GM10847 (cell line): ENCODE data around the gene SYAP1.

Experiments used
- POLR2A ChIP-seq: IDR thresholded peaks from 2 replicates; pipeline ENCODE4 v1.6.1; 2011; ENCODE audit not compliant: insufficient read length; ENCODE audit errors: extremely low read depth

Gene SYAP1

DNA sequence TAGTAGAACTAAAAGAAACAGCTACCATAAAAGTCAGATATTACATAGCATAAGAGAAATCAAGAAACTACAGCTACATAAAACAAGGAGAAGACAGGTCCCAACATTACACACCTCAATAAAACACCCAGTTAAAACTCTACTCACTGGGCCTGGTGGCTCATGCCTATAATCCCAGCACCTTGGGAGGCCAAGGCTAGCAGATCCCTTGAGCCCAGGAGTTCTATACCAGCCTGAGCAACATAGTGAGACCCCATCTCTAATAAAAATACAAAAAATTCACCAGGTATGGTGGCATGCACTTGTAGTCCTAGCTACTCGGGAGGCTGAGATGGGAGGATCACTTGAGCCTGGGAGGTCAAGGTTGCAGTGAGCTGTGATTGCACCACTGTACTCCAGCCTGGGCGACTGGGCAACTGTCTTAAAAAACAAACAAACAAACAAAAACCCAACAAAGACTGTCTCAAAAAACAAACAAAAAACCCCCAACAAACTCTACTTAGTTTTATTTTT is 51.6 kb downstream of the SYAP1 start:
- no peak for TF ChIP-seq POLR2A

DNA sequence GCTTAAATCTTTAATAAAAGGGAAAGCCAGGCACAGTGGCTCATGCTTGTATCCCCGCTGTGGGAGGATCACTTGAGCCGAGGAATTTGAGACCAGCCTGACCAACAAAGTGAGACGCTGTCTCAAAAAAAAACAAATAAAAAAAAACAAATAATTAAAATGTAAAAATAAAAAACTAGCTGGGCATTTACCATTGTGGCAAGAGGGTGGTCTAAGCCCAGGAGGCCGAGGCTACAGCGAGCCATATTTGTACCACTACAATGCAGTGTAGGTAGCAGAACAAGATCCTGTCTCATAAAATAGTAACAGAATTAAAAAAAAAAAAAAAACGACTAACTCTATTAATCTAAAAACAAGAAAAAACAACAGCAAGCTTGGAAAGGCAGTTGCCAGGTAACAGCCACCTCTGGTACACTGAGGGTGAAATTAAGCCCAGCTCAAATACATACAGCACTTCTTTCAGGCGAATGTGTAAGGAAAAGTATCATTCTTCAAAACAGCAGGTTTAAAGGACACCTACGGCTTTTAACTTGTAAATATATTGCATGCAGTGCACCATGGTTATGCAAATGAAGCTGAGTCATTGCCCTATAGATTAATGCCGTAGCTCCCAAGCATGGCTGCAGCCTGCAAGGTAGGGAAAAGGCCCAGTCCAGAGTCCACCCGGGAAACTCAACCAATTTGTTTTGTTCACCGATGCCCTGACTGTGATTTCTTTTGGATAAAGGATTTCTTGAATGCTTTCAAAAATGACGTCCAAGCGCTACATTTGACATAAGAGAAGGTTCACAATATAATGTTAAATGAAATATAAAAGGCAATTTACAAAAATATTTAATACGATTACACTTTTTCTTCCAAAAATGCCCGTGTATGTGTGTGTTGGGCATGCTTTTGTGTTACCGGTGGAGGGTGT is 52.3 kb downstream of the SYAP1 start:
- TF ChIP-seq POLR2A: no peak

GRCh38 chrX:16772460-16772859 is 53.0 kb downstream of the SYAP1 start:
- TF ChIP-seq POLR2A: no peak

- no peak for TF ChIP-seq POLR2A
Observed at GRCh38 chrX:16774746-16775145, 55.3 kb downstream of the SYAP1 start.

DNA sequence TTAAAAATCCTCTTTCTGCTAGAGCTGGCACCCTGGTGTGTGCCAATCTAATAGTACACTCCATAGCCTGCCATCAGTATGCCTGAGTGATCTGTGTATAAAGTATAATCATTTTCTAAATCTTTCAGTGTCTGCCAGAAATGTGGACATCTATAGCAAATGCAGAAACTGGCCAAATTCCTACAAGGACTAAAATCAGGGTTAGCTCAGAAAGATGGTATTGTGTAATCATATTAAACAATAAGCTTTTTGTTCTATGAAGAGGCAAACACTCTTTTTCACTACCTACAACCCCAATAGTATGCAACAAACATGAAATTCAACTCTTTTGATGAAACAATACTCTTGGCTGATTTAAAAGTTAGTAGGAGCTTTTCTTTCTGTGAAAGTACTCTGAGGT is 59.1 kb downstream of the SYAP1 start:
- TF ChIP-seq POLR2A: no peak

GRCh38 chrX:16778993-16779392 is 59.6 kb downstream of the SYAP1 start:
- TF ChIP-seq POLR2A: no peak

GRCh38 chrX:16783452-16783851 is 64.0 kb downstream of the SYAP1 start:
- no peak for TF ChIP-seq POLR2A

DNA sequence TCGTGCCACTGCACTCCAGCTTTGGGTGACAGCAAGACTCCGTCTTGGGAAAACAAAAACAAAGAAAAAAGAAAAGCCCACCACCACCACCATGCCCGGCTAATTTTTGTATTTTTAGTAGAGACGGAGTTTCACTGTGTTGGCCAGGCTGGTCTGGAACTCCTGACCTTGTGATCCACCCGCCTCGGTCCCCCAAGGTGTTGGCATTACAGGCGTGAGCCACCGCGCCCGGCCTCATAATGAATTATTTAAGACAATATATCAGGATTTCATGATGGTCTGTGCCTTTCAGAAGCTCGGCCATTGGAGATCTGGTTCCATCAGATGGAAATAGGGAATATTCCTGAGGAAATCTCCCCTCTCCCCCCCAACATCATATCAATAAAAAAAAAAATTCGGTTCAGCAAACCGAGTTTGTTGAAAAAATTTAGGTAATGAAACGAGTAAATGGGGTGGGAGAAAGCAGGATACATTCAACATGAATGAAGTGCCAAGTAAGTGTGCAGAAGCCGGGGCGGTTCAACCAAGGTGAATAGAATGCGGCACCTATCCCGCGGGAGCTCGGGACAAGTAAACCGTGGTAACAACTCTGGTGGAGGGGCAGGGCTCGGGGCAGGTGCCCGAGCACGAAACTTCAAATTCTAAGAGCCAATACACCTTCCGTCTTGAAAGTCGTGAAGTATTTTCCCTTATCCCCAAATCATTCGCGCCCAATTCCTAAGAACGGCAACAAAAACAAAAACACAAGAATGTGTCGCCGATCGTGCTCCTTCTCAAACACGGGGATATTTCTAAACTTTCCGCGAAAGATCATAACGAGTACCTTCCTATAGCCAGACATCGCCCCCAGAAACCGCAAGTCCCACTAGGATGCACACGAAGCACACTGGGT is 66.1 kb downstream of the SYAP1 start:
- TF ChIP-seq POLR2A: no peak

- TF ChIP-seq POLR2A: peak; percentile 82
Observed at GRCh38 chrX:16786139-16786790, 66.9 kb downstream of the SYAP1 start, which contains the start of gene TXLNG. TSS of gene TXLNG (plus strand) at chrX:16786466. CDS start at chrX:16786488, 22 bp downstream.

DNA sequence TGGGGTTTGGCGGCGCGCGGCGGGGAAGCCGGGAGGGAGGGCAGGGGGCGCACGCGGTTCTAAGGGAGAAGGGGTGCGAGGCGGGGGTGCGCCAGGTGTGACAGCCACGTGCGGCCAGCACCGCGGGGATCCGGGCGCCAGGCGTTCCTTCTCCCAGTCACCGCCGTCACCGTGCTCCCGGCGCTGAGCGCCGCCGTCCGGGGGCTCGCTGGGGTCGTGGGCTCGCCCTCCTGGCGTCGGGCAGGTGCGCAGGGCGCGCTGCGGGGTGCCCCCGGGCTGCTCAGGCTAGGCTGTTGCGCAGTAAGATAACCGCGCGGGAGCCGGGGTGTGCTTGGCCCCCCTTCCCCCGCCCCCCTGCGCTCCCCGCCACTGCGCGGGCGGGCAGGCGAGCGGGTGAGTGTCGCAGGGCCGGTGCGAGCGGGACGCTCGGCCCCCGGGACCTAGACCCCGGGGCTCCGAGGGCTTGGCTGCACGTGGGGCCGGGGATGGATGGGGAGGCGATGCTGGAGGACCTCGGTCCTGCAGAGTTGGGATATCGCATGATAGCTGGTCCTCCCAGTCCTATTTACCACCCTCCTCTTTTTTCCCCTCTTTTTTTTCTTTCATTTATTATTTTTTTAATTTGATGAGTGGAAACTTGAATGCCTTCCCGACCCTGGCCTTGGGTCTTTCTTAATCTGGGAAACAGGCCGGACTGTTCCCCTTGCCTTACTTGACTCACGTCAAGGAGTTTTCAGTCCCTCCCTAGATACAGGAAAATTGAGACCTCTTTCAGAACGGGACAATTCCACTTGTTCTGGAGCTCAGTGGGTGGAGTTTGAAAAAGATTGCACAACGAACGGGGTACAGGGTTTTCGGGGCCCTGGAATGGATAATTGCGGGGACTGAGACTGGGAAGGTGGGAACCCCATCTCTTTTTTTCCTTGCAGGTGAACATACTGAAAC is 67.7 kb downstream of the SYAP1 start:
- no peak for TF ChIP-seq POLR2A

GRCh38 chrX:16788477-16788876 is 69.1 kb downstream of the SYAP1 start:
- TF ChIP-seq POLR2A: no peak

GRCh38 chrX:16796298-16796697 is 76.9 kb downstream of the SYAP1 start:
- TF ChIP-seq POLR2A: no peak

DNA sequence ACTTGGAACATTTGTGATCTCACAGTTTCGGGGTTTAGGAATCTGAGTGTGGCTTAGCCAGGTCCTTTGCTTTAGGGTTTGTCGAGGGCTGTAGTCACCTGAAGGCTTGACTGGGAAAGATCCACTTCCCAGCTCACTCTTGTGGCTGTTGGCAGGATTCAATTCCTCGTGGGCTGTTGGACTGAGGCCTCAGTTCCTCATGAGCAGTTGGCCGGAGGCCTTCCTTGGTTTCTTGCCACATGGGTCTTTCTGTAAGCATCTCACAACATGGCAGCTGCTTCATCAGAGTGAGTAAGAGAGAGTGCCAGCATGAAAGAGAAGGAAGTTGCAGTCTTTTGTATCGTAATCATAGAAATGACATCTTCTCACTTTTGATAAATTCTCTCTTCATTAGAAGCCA is 77.9 kb downstream of the SYAP1 start:
- TF ChIP-seq POLR2A: no peak

GRCh38 chrX:16797841-16798240 is 78.4 kb downstream of the SYAP1 start:
- TF ChIP-seq POLR2A: no peak
